Measurements from ENCODE around the gene MBP.

Gene MBP

GRCh38 chr18:77030201-77030600 lies 102.4 kb downstream of the MBP start:
- TF ChIP-seq TCF12 (IDR thresholded peaks at IDR 0.05; ENCODE audit: low read depth), result no peak
- TF ChIP-seq EGR1 (IDR thresholded peaks at IDR 0.05), result no peak
- no peak for TF ChIP-seq TAF1 (IDR thresholded peaks at IDR 0.05; ENCODE audit: low read depth)
- TF ChIP-seq EP300 (IDR thresholded peaks at IDR 0.05; ENCODE audit: borderline replicate concordance), result no peak
- TF ChIP-seq, protein P1, sequence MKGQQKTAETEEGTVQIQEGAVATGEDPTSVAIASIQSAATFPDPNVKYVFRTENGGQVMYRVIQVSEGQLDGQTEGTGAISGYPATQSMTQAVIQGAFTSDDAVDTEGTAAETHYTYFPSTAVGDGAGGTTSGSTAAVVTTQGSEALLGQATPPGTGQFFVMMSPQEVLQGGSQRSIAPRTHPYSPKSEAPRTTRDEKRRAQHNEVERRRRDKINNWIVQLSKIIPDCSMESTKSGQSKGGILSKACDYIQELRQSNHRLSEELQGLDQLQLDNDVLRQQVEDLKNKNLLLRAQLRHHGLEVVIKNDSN (IDR thresholded peaks at IDR 0.05), result no peak
- TF ChIP-seq MAX (IDR thresholded peaks at IDR 0.05), result no peak
- TF ChIP-seq RAD21 (IDR thresholded peaks at IDR 0.05; ENCODE audit: low read depth), result no peak
- no peak for TF ChIP-seq ZBTB7A (IDR thresholded peaks at IDR 0.05; ENCODE audit: low read depth)
- TF ChIP-seq CEBPB (IDR thresholded peaks at IDR 0.05), result no peak
- TF ChIP-seq TEAD4 (IDR thresholded peaks at IDR 0.05), result no peak
- TF ChIP-seq CREB1 (IDR thresholded peaks at IDR 0.05; ENCODE audit: low read depth), result no peak

DNA sequence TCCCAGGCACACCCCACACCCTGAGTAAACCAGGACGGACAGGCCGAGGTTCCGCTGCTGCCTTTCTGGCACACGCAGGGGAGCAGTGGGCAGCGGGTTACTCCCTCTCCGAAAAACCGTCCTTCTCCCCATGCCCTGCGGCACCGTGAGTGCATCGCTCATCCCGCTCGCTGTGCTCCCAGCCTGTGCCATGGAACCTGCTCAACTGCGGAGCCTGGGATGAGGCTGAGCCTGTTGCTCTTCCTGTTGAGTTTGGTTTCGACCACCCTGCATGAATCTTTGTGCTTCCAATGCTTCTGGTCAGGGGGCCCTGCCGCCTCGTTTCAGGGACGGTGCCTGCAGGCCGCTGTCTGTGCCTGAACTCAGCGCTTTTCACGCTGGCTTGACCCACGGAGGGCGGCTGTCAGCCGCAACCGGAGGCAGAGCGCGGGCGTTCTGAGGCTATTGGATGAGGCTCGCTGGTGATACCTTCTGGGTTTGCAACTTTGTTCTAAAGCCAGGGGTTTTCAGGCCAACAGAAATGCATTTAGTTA lies 106.7 kb downstream of the MBP start:
- TF ChIP-seq MAX (IDR thresholded peaks at IDR 0.05) (no peak), EGR1 (IDR thresholded peaks at IDR 0.05) (no peak), TCF12 (IDR thresholded peaks at IDR 0.05; ENCODE audit: low read depth) (no peak), FOXM1 (IDR thresholded peaks at IDR 0.05; ENCODE audit: borderline replicate concordance, low read depth) (no peak), CEBPB (IDR thresholded peaks at IDR 0.05) (no peak), CREB1 (IDR thresholded peaks at IDR 0.05; ENCODE audit: low read depth) (no peak), EP300 (IDR thresholded peaks at IDR 0.05; ENCODE audit: borderline replicate concordance) (no peak), ZBTB7A (IDR thresholded peaks at IDR 0.05; ENCODE audit: low read depth) (no peak)
- TF ChIP-seq, protein P1 (IDR thresholded peaks at IDR 0.05), result no peak

DNA sequence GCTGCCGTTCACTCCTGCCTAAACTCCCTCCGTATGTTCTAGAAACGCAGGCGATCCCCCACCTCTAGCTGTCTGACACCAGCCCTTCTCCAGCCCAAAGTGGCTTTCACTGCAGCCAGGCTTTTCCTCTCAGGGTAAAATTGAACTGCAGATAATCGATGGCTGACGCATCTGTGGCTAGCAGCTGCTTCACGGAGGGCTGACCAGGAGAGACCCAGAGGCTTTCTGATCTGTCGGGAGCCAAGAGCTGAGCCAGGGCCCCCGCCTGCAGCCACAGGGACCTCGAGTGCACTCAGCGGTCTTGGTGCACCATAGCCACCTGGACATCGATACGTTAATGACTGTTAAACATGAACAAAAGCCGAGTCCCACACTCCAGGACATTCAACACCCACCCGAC lies 107.5 kb downstream of the MBP start:
- TF ChIP-seq CREB1 (IDR thresholded peaks at IDR 0.05; ENCODE audit: low read depth) (no peak), EGR1 (IDR thresholded peaks at IDR 0.05) (no peak), YY1 (IDR thresholded peaks at IDR 0.05; ENCODE audit: low read depth) (no peak), ZBTB7A (IDR thresholded peaks at IDR 0.05; ENCODE audit: low read depth) (no peak), NFIC (IDR thresholded peaks at IDR 0.05) (no peak), TEAD4 (IDR thresholded peaks at IDR 0.05) (no peak), EP300 (IDR thresholded peaks at IDR 0.05; ENCODE audit: borderline replicate concordance) (no peak), TCF12 (IDR thresholded peaks at IDR 0.05; ENCODE audit: low read depth) (no peak), FOXM1 (IDR thresholded peaks at IDR 0.05; ENCODE audit: borderline replicate concordance, low read depth) (no peak), TAF1 (IDR thresholded peaks at IDR 0.05; ENCODE audit: low read depth) (no peak), RAD21 (IDR thresholded peaks at IDR 0.05; ENCODE audit: low read depth) (no peak), CEBPB (IDR thresholded peaks at IDR 0.05) (no peak)
- TF ChIP-seq, protein P1 (IDR thresholded peaks at IDR 0.05), result no peak
- TF ChIP-seq, protein P2, sequence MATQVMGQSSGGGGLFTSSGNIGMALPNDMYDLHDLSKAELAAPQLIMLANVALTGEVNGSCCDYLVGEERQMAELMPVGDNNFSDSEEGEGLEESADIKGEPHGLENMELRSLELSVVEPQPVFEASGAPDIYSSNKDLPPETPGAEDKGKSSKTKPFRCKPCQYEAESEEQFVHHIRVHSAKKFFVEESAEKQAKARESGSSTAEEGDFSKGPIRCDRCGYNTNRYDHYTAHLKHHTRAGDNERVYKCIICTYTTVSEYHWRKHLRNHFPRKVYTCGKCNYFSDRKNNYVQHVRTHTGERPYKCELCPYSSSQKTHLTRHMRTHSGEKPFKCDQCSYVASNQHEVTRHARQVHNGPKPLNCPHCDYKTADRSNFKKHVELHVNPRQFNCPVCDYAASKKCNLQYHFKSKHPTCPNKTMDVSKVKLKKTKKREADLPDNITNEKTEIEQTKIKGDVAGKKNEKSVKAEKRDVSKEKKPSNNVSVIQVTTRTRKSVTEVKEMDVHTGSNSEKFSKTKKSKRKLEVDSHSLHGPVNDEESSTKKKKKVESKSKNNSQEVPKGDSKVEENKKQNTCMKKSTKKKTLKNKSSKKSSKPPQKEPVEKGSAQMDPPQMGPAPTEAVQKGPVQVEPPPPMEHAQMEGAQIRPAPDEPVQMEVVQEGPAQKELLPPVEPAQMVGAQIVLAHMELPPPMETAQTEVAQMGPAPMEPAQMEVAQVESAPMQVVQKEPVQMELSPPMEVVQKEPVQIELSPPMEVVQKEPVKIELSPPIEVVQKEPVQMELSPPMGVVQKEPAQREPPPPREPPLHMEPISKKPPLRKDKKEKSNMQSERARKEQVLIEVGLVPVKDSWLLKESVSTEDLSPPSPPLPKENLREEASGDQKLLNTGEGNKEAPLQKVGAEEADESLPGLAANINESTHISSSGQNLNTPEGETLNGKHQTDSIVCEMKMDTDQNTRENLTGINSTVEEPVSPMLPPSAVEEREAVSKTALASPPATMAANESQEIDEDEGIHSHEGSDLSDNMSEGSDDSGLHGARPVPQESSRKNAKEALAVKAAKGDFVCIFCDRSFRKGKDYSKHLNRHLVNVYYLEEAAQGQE (IDR thresholded peaks at IDR 0.05; ENCODE audit: low read depth), result no peak

DNA sequence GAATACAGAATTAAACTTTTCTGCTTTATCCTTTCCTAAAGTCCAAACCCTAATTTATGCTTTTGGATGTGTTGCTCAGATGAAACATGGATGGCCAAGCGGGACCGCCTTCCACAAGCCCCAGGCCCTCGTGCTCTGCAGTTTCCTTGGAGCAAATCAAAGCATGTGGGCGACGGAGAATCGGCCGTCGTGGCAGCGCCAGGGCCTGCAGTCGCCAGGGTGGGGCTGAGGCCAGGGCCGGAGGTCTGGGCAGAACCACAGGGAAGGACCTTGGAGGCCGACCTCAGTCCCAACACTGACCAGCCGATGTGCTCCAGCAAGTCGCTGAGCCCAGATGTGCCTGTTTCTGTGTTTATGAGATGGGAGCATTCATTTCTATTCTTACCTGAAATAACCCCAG lies 108.1 kb downstream of the MBP start:
- TF ChIP-seq MAX (IDR thresholded peaks at IDR 0.05), result no peak

DNA sequence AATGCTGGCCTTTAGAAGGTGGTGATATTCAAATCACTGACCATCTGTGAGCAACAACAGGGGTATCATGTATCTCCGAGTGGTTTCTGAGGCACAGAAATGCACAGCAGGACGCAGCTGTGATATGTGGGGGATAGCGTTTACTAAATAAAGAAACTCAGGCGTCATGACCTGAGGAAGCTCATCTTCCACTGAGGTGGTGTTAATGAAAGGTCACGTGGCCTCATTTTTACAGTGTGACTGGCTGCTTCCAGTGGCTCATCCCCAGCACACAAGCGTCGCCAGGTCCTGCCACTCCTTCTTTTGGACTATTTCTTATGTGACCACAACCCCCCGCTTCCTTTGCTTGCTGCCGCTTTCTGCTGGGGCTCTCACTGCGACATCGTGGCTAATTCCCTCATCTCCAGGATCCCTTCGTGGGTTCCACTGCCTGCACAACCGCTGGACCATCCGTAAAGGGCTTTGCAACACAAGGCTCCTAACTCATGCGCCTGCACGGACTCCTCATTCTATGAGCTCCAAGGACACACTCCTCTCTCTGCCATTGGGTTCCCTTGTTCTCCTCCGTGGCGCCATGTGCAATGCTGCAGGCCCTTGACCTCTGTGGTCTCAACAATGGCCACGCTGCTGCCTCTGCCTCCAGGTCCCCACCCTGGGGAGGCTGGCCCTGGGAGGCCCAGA lies 109.3 kb downstream of the MBP start:
- TF ChIP-seq NFIC (IDR thresholded peaks at IDR 0.05), result no peak
- no peak for TF ChIP-seq YY1 (IDR thresholded peaks at IDR 0.05; ENCODE audit: low read depth)
- no peak for TF ChIP-seq EGR1 (IDR thresholded peaks at IDR 0.05)
- TF ChIP-seq, protein P1 (IDR thresholded peaks at IDR 0.05), result no peak
- TF ChIP-seq CREB1 (IDR thresholded peaks at IDR 0.05; ENCODE audit: low read depth), result no peak
- TF ChIP-seq RAD21 (IDR thresholded peaks at IDR 0.05; ENCODE audit: low read depth), result no peak
- TF ChIP-seq TAF1 (IDR thresholded peaks at IDR 0.05; ENCODE audit: low read depth), result no peak
- TF ChIP-seq TEAD4 (IDR thresholded peaks at IDR 0.05), result no peak
- no peak for TF ChIP-seq CEBPB (IDR thresholded peaks at IDR 0.05)
- TF ChIP-seq, protein P2 (IDR thresholded peaks at IDR 0.05; ENCODE audit: low read depth), result no peak
- no peak for TF ChIP-seq FOXM1 (IDR thresholded peaks at IDR 0.05; ENCODE audit: borderline replicate concordance, low read depth)
- TF ChIP-seq TCF12 (IDR thresholded peaks at IDR 0.05; ENCODE audit: low read depth), result no peak
- TF ChIP-seq ZBTB7A (IDR thresholded peaks at IDR 0.05; ENCODE audit: low read depth), result no peak
- no peak for TF ChIP-seq MAX (IDR thresholded peaks at IDR 0.05)
- no peak for TF ChIP-seq EP300 (IDR thresholded peaks at IDR 0.05; ENCODE audit: borderline replicate concordance)
